Endothelial cell of umbilical vein (primary cell): ENCODE results near the gene OR10H3. TPM values are rescaled to one million over a fixed set of nuclear protein-coding genes. Genes with fewer than 3 reads are reported as not detected.

Source experiments
- BruUV-seq: library from RNA; stranded (reverse); fragments of 400-500 nt; replicated peaks from 2 replicates; lab custom pipeline; 2021; lab: Mats Ljungman, UMichigan
- CTCF ChIA-PET: fragments of 300-600, 350-600 bp; sonication (Branson Sonifier 250); formaldehyde crosslinking; loops from one replicate; lab custom pipeline; 2021; ENCODE audit warnings: antibody characterized with exemption, inconsistent platforms; lab: Charles Lee
- POLR2A ChIA-PET: fragments of 300-600, 350-600 bp; sonication (Branson Sonifier 250); formaldehyde crosslinking; loops from one replicate; lab custom pipeline; 2021; ENCODE audit warnings: antibody characterized with exemption, inconsistent platforms; lab: Charles Lee
- DNase-seq: peaks from one replicate; pipeline ENCODE4 v3.0.0-alpha.2; 2011; ENCODE audit warnings: low read depth, low spot score
- FAIRE-seq: peaks from 2 replicates; lab custom pipeline; 2011; peaks lifted over from hg19 to GRCh38; lab: Jason Lieb, UNC
- H2AFZ ChIP-seq: 2 replicates; pipeline ENCODE4 v1.6.0; 2012; ENCODE audit warnings: low read depth, low read length, control low read depth, inconsistent platforms
- H3K27ac ChIP-seq: 2 replicates; pipeline ENCODE4 v1.5.1; 2011; ENCODE audit warnings: low read depth, mild to moderate bottlenecking, control low read depth, low read length, moderate library complexity; ENCODE audit not compliant: insufficient read depth
- H3K27me3 ChIP-seq, 2 experiments: 2 replicates each; pipeline versions ENCODE4 v1.6.0 to v1.6.1; 2011; ENCODE audit warnings: low read length in 2 of 2, mixed read lengths in 1 of 2; ENCODE audit not compliant: control insufficient read depth in 2 of 2, insufficient read depth in 2 of 2
- H3K36me3 ChIP-seq, 2 experiments: 2 replicates in 1 of 2; 3 replicates in 1 of 2; pipeline ENCODE4 v1.5.1; 2011; ENCODE audit warnings: low read length in 2 of 2, mild to moderate bottlenecking in 1 of 2, moderate library complexity in 1 of 2; ENCODE audit not compliant: control insufficient read depth in 2 of 2, insufficient read depth in 2 of 2; ENCODE audit errors: extremely low read depth in 1 of 2
- H3K4me1 ChIP-seq: 3 replicates; pipeline ENCODE4 v1.5.1; 2011; ENCODE audit warnings: mild to moderate bottlenecking, low read length; ENCODE audit not compliant: control insufficient read depth, insufficient read depth; ENCODE audit errors: extremely low read depth
- H3K4me2 ChIP-seq: 2 replicates; pipeline ENCODE4 v1.6.1; 2011; ENCODE audit warnings: low read length, control low read depth, mixed read lengths; ENCODE audit not compliant: insufficient read depth
- H3K4me3 ChIP-seq, 3 experiments: fragments of 200-600 bp in 1 of 3; sonication (generic), shearing (Covaris generic) in 1 of 3; replicated peaks in 1 of 3; 2 replicates each; pipeline ENCODE4 v1.5.1; 2011 to 2016; ENCODE audit warnings: control low read depth in 3 of 3, low read length in 3 of 3, mild to moderate bottlenecking in 2 of 3, inconsistent platforms in 1 of 3, low read depth in 1 of 3, moderate library complexity in 1 of 3; ENCODE audit not compliant: insufficient read depth in 1 of 3
- H3K79me2 ChIP-seq: 2 replicates; pipeline ENCODE4 v1.6.0; 2012; ENCODE audit warnings: low read length, inconsistent platforms; ENCODE audit not compliant: control insufficient read depth, insufficient read depth
- H3K9ac ChIP-seq: replicated peaks from 2 replicates; pipeline ENCODE3; 2011; ENCODE audit warnings: low read length, control low read depth; ENCODE audit not compliant: insufficient read depth; ENCODE audit errors: extremely low read depth
- H3K9me1 ChIP-seq: replicated peaks from 3 replicates; pipeline ENCODE4 v1.6.0; 2011; ENCODE audit warnings: mild to moderate bottlenecking, low read length; ENCODE audit not compliant: control insufficient read depth, insufficient read depth; ENCODE audit errors: extremely low read depth
- H3K9me3 ChIP-seq: replicated peaks from 2 replicates; pipeline ENCODE4 v1.5.1; 2012; ENCODE audit warnings: low read length, inconsistent platforms; ENCODE audit not compliant: control insufficient read depth, insufficient read depth
- H4K20me1 ChIP-seq: replicated peaks from 2 replicates; pipeline ENCODE3; 2011; ENCODE audit warnings: mild to moderate bottlenecking, low read length; ENCODE audit not compliant: control insufficient read depth, insufficient read depth; ENCODE audit errors: extremely low read depth
- EZH2 ChIP-seq: IDR thresholded peaks from 2 replicates; pipeline ENCODE4 v1.6.1; 2012; ENCODE audit warnings: borderline replicate concordance, low read depth, mild to moderate bottlenecking, moderate library complexity, low read length, inconsistent platforms; ENCODE audit not compliant: severe bottlenecking
- FOS ChIP-seq: IDR thresholded peaks from 2 replicates; pipeline ENCODE4 v1.6.1; 2011; ENCODE audit warnings: mild to moderate bottlenecking, low read length, moderate library complexity, borderline replicate concordance; ENCODE audit not compliant: insufficient read depth
- GATA2 ChIP-seq: IDR thresholded peaks from 2 replicates; pipeline ENCODE4 v1.7.0; 2011; ENCODE audit warnings: low read depth, mild to moderate bottlenecking, moderate library complexity, mixed read lengths, low read length; ENCODE audit not compliant: insufficient read length, insufficient read depth
- JUN ChIP-seq: IDR thresholded peaks from 2 replicates; pipeline ENCODE4 v1.6.1; 2011; ENCODE audit warnings: borderline replicate concordance, low read depth; ENCODE audit not compliant: insufficient read length, insufficient read depth
- MYC ChIP-seq: IDR thresholded peaks from one replicate; pipeline ENCODE4 v1.6.1; 2011; ENCODE audit warnings: mild to moderate bottlenecking, low read depth, low read length
- POLR2A ChIP-seq: IDR thresholded peaks from 2 replicates; pipeline ENCODE4 v1.6.1; 2012; ENCODE audit warnings: low read depth, mild to moderate bottlenecking, control low read depth, low read length
- POLR2AphosphoS5 ChIP-seq: IDR thresholded peaks from 2 replicates; pipeline ENCODE4 v1.6.1; 2012; ENCODE audit warnings: low read depth, mild to moderate bottlenecking, control low read depth, low read length, moderate library complexity; ENCODE audit not compliant: insufficient read depth
- dilution Hi-C: fragments of 300-500 bp; cut with MboI; formaldehyde crosslinking; loops from one replicate; pipeline ENCODE4 v1.15.0; 2019; ENCODE audit warnings: low sequenced_read_pairs; ENCODE audit not compliant: extremely low pct_ligation_motif_present
- intact Hi-C: fragments of 100-400 bp; cut with micrococcal nuclease; formaldehyde crosslinking; loops from one replicate; pipeline ENCODE4 v1.10.0; 2022
- polyA plus RNA-seq, 4 experiments: library from polyadenylated mRNA; depleted of rRNA in 3 of 4; stranded (reverse) in 3 of 4; unstranded in 1 of 4; fragments of >200 nt; gene quantifications; 2 replicates each; pipeline versions ENCODE4 v1.2.1 to v1.2.3, GENCODE V29; 2011 to 2012; ENCODE audit warnings: missing spikeins in 1 of 4
- total RNA-seq: library from RNA; stranded (reverse); gene quantifications from 2 replicates; pipeline ENCODE4 v1.2.3, GENCODE V29; 2021
- TF ChIP-seq, protein P1 (sequence below): IDR thresholded peaks from 2 replicates; pipeline ENCODE4 v1.6.1; 2011; ENCODE audit not compliant: insufficient read depth, insufficient read length
- TF ChIP-seq, protein P2 (sequence below), 2 donors: IDR thresholded peaks; 1 replicate in 1 of 2; 2 replicates in 1 of 2; pipeline ENCODE4 v1.5.1; 2011; ENCODE audit warnings: low read length in 2 of 2, mild to moderate bottlenecking in 2 of 2, moderate library complexity in 2 of 2, control low read depth in 1 of 2, inconsistent platforms in 1 of 2, low read depth in 1 of 2; ENCODE audit not compliant: insufficient read depth in 1 of 2; ENCODE audit errors: extremely low read depth in 1 of 2

The OR10H3 gene
- total and polyA plus RNA-seq, 2 donors (not counting 3 experiments of a cell fraction or from before 2014, with no cell fraction given) = not detected

DNA sequence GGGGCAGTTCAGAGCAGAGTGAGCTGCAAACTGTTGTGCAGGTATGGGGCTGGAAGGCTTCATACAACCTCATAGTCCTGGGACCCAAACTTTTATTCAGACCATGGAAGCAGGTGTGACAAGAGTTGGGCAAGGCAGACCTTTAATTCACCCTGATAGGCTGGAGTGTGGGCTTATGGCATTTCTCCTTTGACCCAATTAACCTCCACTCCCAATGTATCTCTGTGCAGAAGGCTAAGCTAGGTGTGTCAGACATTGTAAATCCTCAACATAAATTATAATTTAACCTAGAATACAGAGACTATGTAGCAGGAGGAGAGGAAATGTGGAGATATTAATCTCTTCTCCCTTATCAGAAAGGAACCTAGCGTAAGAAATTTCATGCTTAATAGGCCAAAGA is 22.1 kb upstream of the OR10H3 start:
- ChIA-PET CTCF (interaction anchor here (1.0 kb wide), 1 partner anchor 21 kb away, joined by 3 read pairs; no protein-coding TSS in a partner anchor), POLR2A (no interaction called here)
- no peaks in the 10 kb centered on the region for H3K27me3 ChIP-seq
- H3K36me3 ChIP-seq = no peaks in the 10 kb centered on the region
- no peak overlapping the region for H3K4me2 ChIP-seq
- dilution Hi-C loops (no loop called here), intact Hi-C loops (no loop called here)
- DNase-seq = no peak
- no peaks in the 10 kb centered on the region for H3K9me1 ChIP-seq
- no peaks in the 10 kb centered on the region for H4K20me1 ChIP-seq
- no peak overlapping the region for H2AFZ ChIP-seq
- no peaks in the 10 kb centered on the region for H3K79me2 ChIP-seq
- BruUV-seq = no TSS peak
- peaks cover 2% of the 10 kb centered on the region for H3K9me3 ChIP-seq
- H3K27ac ChIP-seq = no peak overlapping the region
- no peaks in the 10 kb centered on the region for H3K4me1 ChIP-seq
- no peak overlapping the region for H3K9ac ChIP-seq
- no peak for TF ChIP-seq POLR2A
- no peak for TF ChIP-seq EZH2
- TF ChIP-seq, protein P1, sequence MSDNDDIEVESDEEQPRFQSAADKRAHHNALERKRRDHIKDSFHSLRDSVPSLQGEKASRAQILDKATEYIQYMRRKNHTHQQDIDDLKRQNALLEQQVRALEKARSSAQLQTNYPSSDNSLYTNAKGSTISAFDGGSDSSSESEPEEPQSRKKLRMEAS = no peak
- no peak for TF ChIP-seq MYC
- no peak for TF ChIP-seq GATA2
- no peak for TF ChIP-seq JUN
- TF ChIP-seq, protein P2, sequence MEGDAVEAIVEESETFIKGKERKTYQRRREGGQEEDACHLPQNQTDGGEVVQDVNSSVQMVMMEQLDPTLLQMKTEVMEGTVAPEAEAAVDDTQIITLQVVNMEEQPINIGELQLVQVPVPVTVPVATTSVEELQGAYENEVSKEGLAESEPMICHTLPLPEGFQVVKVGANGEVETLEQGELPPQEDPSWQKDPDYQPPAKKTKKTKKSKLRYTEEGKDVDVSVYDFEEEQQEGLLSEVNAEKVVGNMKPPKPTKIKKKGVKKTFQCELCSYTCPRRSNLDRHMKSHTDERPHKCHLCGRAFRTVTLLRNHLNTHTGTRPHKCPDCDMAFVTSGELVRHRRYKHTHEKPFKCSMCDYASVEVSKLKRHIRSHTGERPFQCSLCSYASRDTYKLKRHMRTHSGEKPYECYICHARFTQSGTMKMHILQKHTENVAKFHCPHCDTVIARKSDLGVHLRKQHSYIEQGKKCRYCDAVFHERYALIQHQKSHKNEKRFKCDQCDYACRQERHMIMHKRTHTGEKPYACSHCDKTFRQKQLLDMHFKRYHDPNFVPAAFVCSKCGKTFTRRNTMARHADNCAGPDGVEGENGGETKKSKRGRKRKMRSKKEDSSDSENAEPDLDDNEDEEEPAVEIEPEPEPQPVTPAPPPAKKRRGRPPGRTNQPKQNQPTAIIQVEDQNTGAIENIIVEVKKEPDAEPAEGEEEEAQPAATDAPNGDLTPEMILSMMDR (IDR thresholded peaks at IDR 0.05; ENCODE audit: extremely low read depth in 1 of 2, insufficient read depth in 1 of 2, low read depth in 1 of 2, low read length in 2 of 2) = no peak
- no peak for TF ChIP-seq POLR2AphosphoS5
- no peak for TF ChIP-seq FOS
- no peak for FAIRE-seq
- no peak overlapping the region for H3K4me3 ChIP-seq
